Right renal pelvis (tissue), 4 donors: ENCODE data around the gene KNOP1. TPM values are rescaled to one million over a fixed set of nuclear protein-coding genes. Genes with fewer than 3 reads are reported as not detected.

ENCODE experiments used
- DNase-seq, 4 donors: peaks; one replicate each; pipeline ENCODE4 v3.0.0-alpha.2; 2013; ENCODE audit warnings: low read depth in 4 of 4, low spot score in 3 of 4, missing footprints in 1 of 4
- polyA plus RNA-seq, 4 donors: library from polyadenylated mRNA; unstranded; fragments of 120-200 nt; gene quantifications; one replicate each; pipeline ENCODE4 v1.2.1, GENCODE V29; 2013; ENCODE audit not compliant: insufficient read length in 4 of 4

Gene KNOP1
- polyA plus RNA-seq, 4 donors = 38.2 to 42.0 (median 39.5) TPM

GRCh38 chr16:19708296-19709205 lies 9.5 kb downstream of the KNOP1 start:
- no peak for DNase-seq

- no peak for DNase-seq
Measured at GRCh38 chr16:19707569-19708295, 10.3 kb downstream of the KNOP1 start.

GRCh38 chr16:19706846-19707245 lies 11.2 kb downstream of the KNOP1 start:
- DNase-seq = no peak

- no peak for DNase-seq
Measured at GRCh38 chr16:19705843-19706242, 12.2 kb downstream of the KNOP1 start.

GRCh38 chr16:19705146-19705501 lies 12.9 kb downstream of the KNOP1 start:
- DNase-seq = no peak

GRCh38 chr16:19704321-19705145 lies 13.5 kb downstream of the KNOP1 start:
- DNase-seq = no peak

- no peak for DNase-seq
Measured at GRCh38 chr16:19703172-19703889, 14.7 kb downstream of the KNOP1 start.

- no peak for DNase-seq
Measured at GRCh38 chr16:19701091-19701490, 16.9 kb downstream of the KNOP1 start.

- no peak for DNase-seq
Measured at GRCh38 chr16:19700319-19700781, 17.7 kb downstream of the KNOP1 start.

GRCh38 chr16:19699472-19699871 lies 18.6 kb downstream of the KNOP1 start:
- no peak for DNase-seq

- DNase-seq = no peak
Measured at GRCh38 chr16:19698480-19699465, 19.3 kb downstream of the KNOP1 start.

GRCh38 chr16:19697756-19698318 lies 20.2 kb downstream of the KNOP1 start:
- DNase-seq = no peak

GRCh38 chr16:19696961-19697360 lies 21.1 kb downstream of the KNOP1 start:
- DNase-seq = no peak

GRCh38 chr16:19696328-19696727 lies 21.7 kb downstream of the KNOP1 start:
- no peak for DNase-seq

GRCh38 chr16:19694989-19695388 lies 23.0 kb downstream of the KNOP1 start:
- no peak for DNase-seq

GRCh38 chr16:19691161-19691711 lies 26.8 kb downstream of the KNOP1 start:
- no peak for DNase-seq

- DNase-seq = no peak
Measured at GRCh38 chr16:19690196-19690595, 27.8 kb downstream of the KNOP1 start.

- DNase-seq = no peak
Measured at GRCh38 chr16:19689342-19689741, 28.7 kb downstream of the KNOP1 start.
